Neural cell (in vitro differentiated cells): ENCODE measurements around the gene ARHGAP45.

Experiments used
- EP300 ChIP-seq: fragments of 450-650 bp; conservative IDR thresholded peaks from 2 replicates; pipeline ENCODE4 v1.6.1; 2014; ENCODE audit warnings: antibody characterized with exemption, mild to moderate bottlenecking, moderate library complexity; ENCODE audit not compliant: poor library complexity, severe bottlenecking
- EZH2 ChIP-seq: fragments of 200-600, 300-800 bp; shearing (Covaris generic), sonication (generic); IDR thresholded peaks from 2 replicates; pipeline ENCODE4 v1.6.1; 2014; ENCODE audit warnings: antibody characterized with exemption, low read length, borderline replicate concordance, mild to moderate bottlenecking; ENCODE audit not compliant: insufficient read depth, poor library complexity, severe bottlenecking
- MXI1 ChIP-seq: fragments of 450-650 bp; conservative IDR thresholded peaks from 2 replicates; pipeline ENCODE4 v1.6.1; 2014; ENCODE audit warnings: antibody characterized with exemption, mild to moderate bottlenecking; ENCODE audit not compliant: poor library complexity, severe bottlenecking
- POLR2AphosphoS5 ChIP-seq: IDR thresholded peaks from 2 replicates; pipeline ENCODE4 v1.6.1; 2012
- RAD21 ChIP-seq: fragments of 450-650 bp; conservative IDR thresholded peaks from 2 replicates; pipeline ENCODE4 v1.6.1; 2014; ENCODE audit warnings: antibody characterized with exemption, mild to moderate bottlenecking, moderate library complexity
- REST ChIP-seq: IDR thresholded peaks from 2 replicates; pipeline ENCODE4 v1.6.1; 2012; ENCODE audit warnings: borderline replicate concordance
- SMC3 ChIP-seq: fragments of 450-650 bp; conservative IDR thresholded peaks from 2 replicates; pipeline ENCODE4 v1.6.1; 2014; ENCODE audit warnings: antibody characterized with exemption, mild to moderate bottlenecking, moderate library complexity; ENCODE audit not compliant: poor library complexity
- TAF1 ChIP-seq: IDR thresholded peaks from 2 replicates; pipeline ENCODE4 v1.6.1; 2012; ENCODE audit warnings: low read depth
- TF ChIP-seq, protein P1 (sequence below): fragments of 450-650 bp; IDR thresholded peaks from 2 replicates; pipeline ENCODE4 v1.5.1; 2014; ENCODE audit warnings: antibody characterized with exemption, mild to moderate bottlenecking, moderate library complexity; ENCODE audit not compliant: poor library complexity, severe bottlenecking

DNA sequence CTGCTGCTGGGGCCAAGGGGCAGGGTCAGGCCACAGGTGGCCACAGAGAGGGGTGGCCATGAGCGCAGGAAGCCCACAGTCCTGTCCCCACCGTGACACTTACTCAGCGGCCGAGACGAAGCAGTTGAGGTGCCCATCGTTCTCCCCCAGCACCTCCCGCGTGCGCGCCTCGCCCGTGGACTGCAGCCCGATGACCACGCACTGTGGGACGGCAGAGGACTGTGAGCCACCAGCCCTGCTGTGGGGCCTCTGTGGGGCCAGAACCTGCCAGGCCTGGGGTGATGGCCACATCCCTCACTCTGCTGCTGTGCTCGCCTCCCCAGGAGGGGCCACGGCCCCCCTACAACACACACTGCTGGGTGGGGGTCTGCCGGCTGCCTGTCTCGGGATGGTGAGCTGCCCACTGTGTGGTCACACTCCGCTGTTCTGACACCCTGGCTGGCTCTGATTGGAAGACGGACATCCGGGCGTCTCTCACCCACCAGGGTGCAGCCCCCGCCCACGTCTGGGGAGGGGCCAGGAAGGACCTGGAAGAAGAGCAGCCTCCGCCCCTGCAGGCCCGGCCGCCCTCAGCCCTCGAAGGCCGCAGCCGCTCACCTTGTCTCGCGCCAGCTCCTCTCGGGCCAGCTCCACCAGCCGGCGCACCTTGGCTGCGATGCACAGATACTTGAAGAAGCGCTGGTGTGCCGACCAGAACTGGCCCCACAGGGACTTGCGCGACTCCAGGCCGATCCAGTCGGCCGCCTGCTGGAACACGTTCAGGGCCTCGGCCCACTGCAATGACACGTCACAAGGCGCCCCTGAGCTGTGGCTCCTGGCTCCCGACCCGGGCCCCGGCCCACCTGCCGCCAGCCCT is 50.0 kb downstream of the ARHGAP45 start:
- TF ChIP-seq EP300 (no peak), REST (no peak), RAD21 (no peak), EZH2 (no peak), TAF1 (no peak), POLR2AphosphoS5 (no peak), MXI1 (no peak), SMC3 (no peak)
- TF ChIP-seq, protein P1, sequence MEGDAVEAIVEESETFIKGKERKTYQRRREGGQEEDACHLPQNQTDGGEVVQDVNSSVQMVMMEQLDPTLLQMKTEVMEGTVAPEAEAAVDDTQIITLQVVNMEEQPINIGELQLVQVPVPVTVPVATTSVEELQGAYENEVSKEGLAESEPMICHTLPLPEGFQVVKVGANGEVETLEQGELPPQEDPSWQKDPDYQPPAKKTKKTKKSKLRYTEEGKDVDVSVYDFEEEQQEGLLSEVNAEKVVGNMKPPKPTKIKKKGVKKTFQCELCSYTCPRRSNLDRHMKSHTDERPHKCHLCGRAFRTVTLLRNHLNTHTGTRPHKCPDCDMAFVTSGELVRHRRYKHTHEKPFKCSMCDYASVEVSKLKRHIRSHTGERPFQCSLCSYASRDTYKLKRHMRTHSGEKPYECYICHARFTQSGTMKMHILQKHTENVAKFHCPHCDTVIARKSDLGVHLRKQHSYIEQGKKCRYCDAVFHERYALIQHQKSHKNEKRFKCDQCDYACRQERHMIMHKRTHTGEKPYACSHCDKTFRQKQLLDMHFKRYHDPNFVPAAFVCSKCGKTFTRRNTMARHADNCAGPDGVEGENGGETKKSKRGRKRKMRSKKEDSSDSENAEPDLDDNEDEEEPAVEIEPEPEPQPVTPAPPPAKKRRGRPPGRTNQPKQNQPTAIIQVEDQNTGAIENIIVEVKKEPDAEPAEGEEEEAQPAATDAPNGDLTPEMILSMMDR = no peak
